Smooth muscle cell (in vitro differentiated cells): ENCODE results near the gene BORCS5. TPM values are rescaled to one million over a fixed set of nuclear protein-coding genes. Genes with fewer than 3 reads are reported as not detected.

Source experiments
- DNase-seq: peaks from one replicate; lab custom pipeline; 2025; ENCODE audit not compliant: unreplicated experiment; lab: John Stamatoyannopoulos, UW
- H2AFZ ChIP-seq: fragments of 200-600 bp; sonication (generic); 2 replicates; pipeline ENCODE4 v1.6.0; 2016; ENCODE audit warnings: antibody characterized with exemption, low read depth, mild to moderate bottlenecking
- H3F3A ChIP-seq: fragments of 200-600 bp; sonication (generic); 2 replicates; pipeline ENCODE4 v1.6.0; 2017; ENCODE audit warnings: antibody characterized with exemption, low read depth
- H3K27ac ChIP-seq: fragments of 200-600 bp; sonication (generic); 2 replicates; pipeline ENCODE4 v1.5.1; 2016; ENCODE audit warnings: low read depth, mild to moderate bottlenecking
- H3K27me3 ChIP-seq: fragments of 200-600 bp; sonication (generic); 2 replicates; pipeline ENCODE4 v1.6.1; 2016; ENCODE audit warnings: low read depth, mild to moderate bottlenecking
- H3K36me3 ChIP-seq: fragments of 200-600 bp; sonication (generic); 2 replicates; pipeline ENCODE4 v1.5.1; 2016; ENCODE audit warnings: low read depth
- H3K4me1 ChIP-seq: fragments of 200-600 bp; sonication (generic); 2 replicates; pipeline ENCODE4 v1.5.1; 2016; ENCODE audit warnings: low read depth
- H3K4me2 ChIP-seq: fragments of 200-600 bp; sonication (generic); 2 replicates; pipeline ENCODE4 v1.6.0; 2016; ENCODE audit warnings: mild to moderate bottlenecking
- H3K4me3 ChIP-seq: fragments of 200-600 bp; sonication (generic); 2 replicates; pipeline ENCODE4 v1.5.1; 2016; ENCODE audit warnings: mild to moderate bottlenecking
- H3K79me2 ChIP-seq: fragments of 200-600 bp; sonication (generic); 2 replicates; pipeline ENCODE4 v1.6.0; 2016; ENCODE audit warnings: low read depth, mild to moderate bottlenecking
- H3K9ac ChIP-seq: fragments of 200-600 bp; sonication (generic); 2 replicates; pipeline ENCODE4 v1.6.0; 2016; ENCODE audit warnings: low read depth
- H3K9me3 ChIP-seq: fragments of 200-600 bp; sonication (generic); replicated peaks from 2 replicates; pipeline ENCODE4 v1.5.1; 2016; ENCODE audit warnings: low read depth
- H4K20me1 ChIP-seq: fragments of 200-600 bp; sonication (generic); 2 replicates; pipeline ENCODE4 v1.6.0; 2016; ENCODE audit warnings: low read depth
- CTCF ChIP-seq: fragments of 200-600 bp; sonication (generic); IDR thresholded peaks from 2 replicates; pipeline ENCODE4 v1.5.1; 2017; ENCODE audit warnings: borderline replicate concordance, mild to moderate bottlenecking, antibody characterized with exemption; ENCODE audit not compliant: insufficient read depth, poor library complexity, severe bottlenecking
- WGBS: methylation state at CpG from one replicate; pipeline ENCODE4 v1.1.7; 2016; ENCODE audit warnings: low lambda C conversion rate; 5-methylcytosine and 5-hydroxymethylcytosine counted together
- polyA plus RNA-seq: library from polyadenylated mRNA; unstranded; fragments of >200 nt; fragmentation: Nextera tagmentation; extraction: Ambion mirVana; gene quantifications from 2 replicates; pipeline ENCODE4 v1.2.1, GENCODE V29; 2016
- total RNA-seq: library from RNA; depleted of rRNA; stranded (reverse); fragments of >200 nt; gene quantifications from 2 replicates; pipeline ENCODE4 v1.2.3, GENCODE V29; 2014

The BORCS5 gene
- total and polyA plus RNA-seq, 2 experiments from 2014 or later = 11.2 to 11.7 TPM

DNA sequence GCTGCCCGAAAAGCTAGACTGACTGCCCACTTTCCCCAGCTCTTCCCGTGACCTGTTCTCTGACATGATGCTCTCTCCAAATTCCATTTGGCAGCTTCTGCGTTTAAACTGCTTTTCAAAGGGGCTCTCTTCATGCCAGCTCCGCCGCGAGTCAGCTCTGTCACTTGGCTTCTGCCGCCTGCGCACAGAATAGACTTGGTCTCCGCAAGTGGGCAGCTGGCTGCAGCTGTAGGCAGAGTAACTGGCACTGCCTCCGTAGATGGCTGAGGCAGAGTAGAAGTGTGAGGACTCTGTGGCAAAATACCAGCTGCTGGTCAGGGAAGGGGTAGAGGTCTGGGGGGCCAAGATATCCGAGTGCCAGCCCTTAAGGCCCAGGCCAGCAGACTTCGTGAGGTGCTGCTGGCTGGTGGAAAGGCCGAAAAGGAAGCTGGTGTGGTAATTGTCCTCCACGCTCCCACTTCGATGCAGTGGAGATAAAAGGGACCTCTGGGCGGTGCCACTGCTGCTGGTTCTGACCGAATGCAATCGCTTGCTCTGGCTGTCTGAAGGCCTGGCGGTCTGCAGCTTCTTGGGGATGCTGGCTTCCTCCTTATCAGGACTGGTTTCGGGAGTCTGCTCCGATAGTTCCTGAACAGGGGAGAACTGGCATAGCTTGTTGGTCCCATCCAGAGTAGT is 120.1 kb downstream of the BORCS5 start:
- 96% methylated on average over 21 of the region's 21 CpGs for WGBS
- no peaks in the 10 kb centered on the region for H3F3A ChIP-seq
- H3K79me2 ChIP-seq = no peaks in the 10 kb centered on the region
- TF ChIP-seq CTCF = no peak
- H3K4me1 ChIP-seq = no peaks in the 10 kb centered on the region
- H2AFZ ChIP-seq = no peak overlapping the region
- H3K9me3 ChIP-seq = no peaks in the 10 kb centered on the region
- H3K4me2 ChIP-seq = no peak overlapping the region
- DNase-seq = no peak
- no peaks in the 10 kb centered on the region for H3K27me3 ChIP-seq
- H3K9ac ChIP-seq = no peak overlapping the region
- H3K4me3 ChIP-seq = no peak overlapping the region
- H4K20me1 ChIP-seq = no peaks in the 10 kb centered on the region
- no peak overlapping the region for H3K27ac ChIP-seq
- peaks cover 4% of the 10 kb centered on the region for H3K36me3 ChIP-seq

DNA sequence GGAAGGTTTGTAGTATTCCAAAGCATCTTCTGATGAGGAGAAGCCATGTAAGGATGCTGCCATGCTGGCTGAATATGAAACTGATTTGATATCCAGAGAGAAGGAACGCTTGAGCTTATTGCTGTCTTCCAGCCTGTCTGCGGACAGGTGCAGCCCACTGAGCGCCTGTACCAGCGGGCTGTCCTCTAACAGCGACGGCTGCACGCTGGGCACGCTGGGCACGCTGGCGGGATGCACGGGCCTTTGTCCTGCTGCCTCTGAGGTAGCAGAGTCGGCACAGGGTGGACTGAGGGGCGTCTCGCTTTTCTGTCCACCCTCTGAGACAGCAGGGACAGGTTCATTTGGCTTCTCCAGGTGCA is 120.6 kb downstream of the BORCS5 start:
- WGBS = 97% methylated on average over 14 of the region's 14 CpGs
- Histone ChIP-seq H3K4me1 (no peaks in the 10 kb centered on the region), H3K9ac (no peak overlapping the region), H3K4me2 (no peak overlapping the region), H3K27ac (no peak overlapping the region), H3K4me3 (no peak overlapping the region), H3F3A (no peaks in the 10 kb centered on the region), H2AFZ (no peak overlapping the region), H3K36me3 (peaks cover 4% of the 10 kb centered on the region), H3K79me2 (no peaks in the 10 kb centered on the region), H4K20me1 (no peaks in the 10 kb centered on the region), H3K27me3 (no peaks in the 10 kb centered on the region), H3K9me3 (no peaks in the 10 kb centered on the region)
- TF ChIP-seq CTCF = no peak
- DNase-seq = no peak

- no peaks in the 10 kb centered on the region for H3K9me3 ChIP-seq
- no peaks in the 10 kb centered on the region for H4K20me1 ChIP-seq
- no peak for DNase-seq
- no peaks in the 10 kb centered on the region for H3K4me1 ChIP-seq
- H3K27ac ChIP-seq = no peak overlapping the region
- WGBS = 100% methylated on average over 5 of the region's 5 CpGs
- no peaks in the 10 kb centered on the region for H3K27me3 ChIP-seq
- no peak overlapping the region for H3K9ac ChIP-seq
- no peak overlapping the region for H2AFZ ChIP-seq
- H3F3A ChIP-seq = no peaks in the 10 kb centered on the region
- no peaks in the 10 kb centered on the region for H3K79me2 ChIP-seq
- no peak overlapping the region for H3K4me3 ChIP-seq
- TF ChIP-seq CTCF = no peak
- no peak overlapping the region for H3K4me2 ChIP-seq
- peaks cover 4% of the 10 kb centered on the region for H3K36me3 ChIP-seq
Measured at GRCh38 chr12:12480074-12480473, 123.2 kb downstream of the BORCS5 start.

DNA sequence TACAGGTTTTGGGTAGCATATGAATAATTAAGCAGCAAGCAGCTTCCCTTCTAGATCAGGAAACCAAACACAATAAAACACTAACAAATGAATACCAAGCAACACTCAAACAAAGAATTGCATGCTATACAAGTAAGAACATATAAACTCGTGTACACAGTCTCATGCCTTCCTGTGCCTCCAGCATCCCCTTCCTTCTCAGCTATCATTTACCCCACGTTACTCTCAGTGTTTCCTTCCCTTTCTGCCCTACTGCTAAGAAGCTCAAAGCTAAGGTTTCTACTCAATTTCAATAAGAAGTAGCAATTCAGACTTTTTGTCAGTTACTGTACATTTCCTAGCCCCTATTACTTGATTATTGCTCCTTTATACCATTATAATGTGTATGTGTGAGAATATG is 124.8 kb downstream of the BORCS5 start:
- H3K9ac ChIP-seq = no peak overlapping the region
- H3K4me2 ChIP-seq = no peak overlapping the region
- H4K20me1 ChIP-seq = no peaks in the 10 kb centered on the region
- no peak for DNase-seq
- peaks cover 4% of the 10 kb centered on the region for H3K36me3 ChIP-seq
- WGBS = 91% methylated on average over 2 of the region's 2 CpGs
- no peaks in the 10 kb centered on the region for H3K4me1 ChIP-seq
- no peak overlapping the region for H3K27ac ChIP-seq
- no peak overlapping the region for H3K4me3 ChIP-seq
- H3K27me3 ChIP-seq = no peaks in the 10 kb centered on the region
- TF ChIP-seq CTCF = no peak
- no peaks in the 10 kb centered on the region for H3K79me2 ChIP-seq
- H3F3A ChIP-seq = no peaks in the 10 kb centered on the region
- no peak overlapping the region for H2AFZ ChIP-seq
- no peaks in the 10 kb centered on the region for H3K9me3 ChIP-seq
